MM.1S (cell line): ENCODE measurements around the gene CYP4F12.

Experiments
- DNase-seq: peaks from one replicate; pipeline ENCODE4 v3.0.0-alpha.2; 2015
- H2AFZ ChIP-seq: fragments of 300-600 bp; sonication (generic); 2 replicates; pipeline ENCODE4 v1.6.0; 2016; ENCODE audit warnings: antibody characterized with exemption, low read length
- H3F3A ChIP-seq: fragments of 300-600 bp; sonication (generic); 2 replicates; pipeline ENCODE4 v1.6.1; 2016; ENCODE audit warnings: mild to moderate bottlenecking, antibody characterized with exemption, low read length, moderate library complexity, mixed read lengths; ENCODE audit not compliant: insufficient read depth
- H3K27ac ChIP-seq: fragments of 300-600 bp; sonication (generic); 2 replicates; pipeline ENCODE4 v1.5.1; 2016; ENCODE audit warnings: mild to moderate bottlenecking, low read length
- H3K27me3 ChIP-seq: fragments of 300-600 bp; sonication (generic); replicated peaks from 2 replicates; pipeline ENCODE4 v1.6.0; 2016; ENCODE audit warnings: low read length; ENCODE audit not compliant: insufficient read depth
- H3K36me3 ChIP-seq: fragments of 300-600 bp; sonication (generic); replicated peaks from 2 replicates; pipeline ENCODE4 v1.6.1; 2016; ENCODE audit warnings: mild to moderate bottlenecking, low read length, mixed read lengths; ENCODE audit not compliant: insufficient read depth
- H3K4me1 ChIP-seq: fragments of 300-600 bp; sonication (generic); 2 replicates; pipeline ENCODE4 v1.6.1; 2016; ENCODE audit warnings: low read length, mixed read lengths
- H3K4me2 ChIP-seq: fragments of 300-600 bp; sonication (generic); 2 replicates; pipeline ENCODE4 v1.6.0; 2016; ENCODE audit warnings: low read depth, low read length
- H3K4me3 ChIP-seq: fragments of 300-600 bp; sonication (generic); 2 replicates; pipeline ENCODE4 v1.5.1; 2016; ENCODE audit warnings: low read length, mixed read lengths
- H3K79me2 ChIP-seq: fragments of 300-600 bp; sonication (generic); 2 replicates; pipeline ENCODE4 v1.6.1; 2016; ENCODE audit warnings: mixed run types, low read length, mixed read lengths
- H3K9ac ChIP-seq: fragments of 300-600 bp; sonication (generic); 2 replicates; pipeline ENCODE4 v1.6.1; 2016; ENCODE audit warnings: low read length, mixed read lengths
- H3K9me2 ChIP-seq: fragments of 300-600 bp; sonication (generic); replicated peaks from 2 replicates; pipeline ENCODE4 v1.6.1; 2016; ENCODE audit warnings: mild to moderate bottlenecking, low read length, mixed read lengths; ENCODE audit not compliant: insufficient read depth
- H3K9me3 ChIP-seq: fragments of 300-600 bp; sonication (generic); replicated peaks from 2 replicates; pipeline ENCODE4 v1.6.1; 2016; ENCODE audit warnings: mild to moderate bottlenecking, low read length, mixed read lengths; ENCODE audit not compliant: insufficient read depth
- H4K20me1 ChIP-seq: fragments of 300-600 bp; sonication (generic); 2 replicates; pipeline ENCODE4 v1.6.1; 2016; ENCODE audit warnings: mild to moderate bottlenecking, low read length, moderate library complexity, mixed read lengths; ENCODE audit not compliant: insufficient read depth
- EZH2 ChIP-seq: fragments of 300-600 bp; sonication (generic); optimal IDR thresholded peaks from 2 replicates; pipeline ENCODE3; 2017; ENCODE audit warnings: low read depth, mild to moderate bottlenecking, antibody characterized with exemption, low read length, mixed read lengths
- EZH2phosphoT487 ChIP-seq: fragments of 300-600 bp; sonication (generic); IDR thresholded peaks from 2 replicates; pipeline ENCODE4 v1.6.1; 2018; ENCODE audit warnings: antibody characterized with exemption, low read length
- TF ChIP-seq, protein P1 (sequence below): fragments of 300-600 bp; sonication (generic); IDR thresholded peaks from 2 replicates; pipeline ENCODE4 v1.5.1; 2016; ENCODE audit warnings: antibody characterized with exemption, low read length, mixed read lengths

CYP4F12 gene

DNA sequence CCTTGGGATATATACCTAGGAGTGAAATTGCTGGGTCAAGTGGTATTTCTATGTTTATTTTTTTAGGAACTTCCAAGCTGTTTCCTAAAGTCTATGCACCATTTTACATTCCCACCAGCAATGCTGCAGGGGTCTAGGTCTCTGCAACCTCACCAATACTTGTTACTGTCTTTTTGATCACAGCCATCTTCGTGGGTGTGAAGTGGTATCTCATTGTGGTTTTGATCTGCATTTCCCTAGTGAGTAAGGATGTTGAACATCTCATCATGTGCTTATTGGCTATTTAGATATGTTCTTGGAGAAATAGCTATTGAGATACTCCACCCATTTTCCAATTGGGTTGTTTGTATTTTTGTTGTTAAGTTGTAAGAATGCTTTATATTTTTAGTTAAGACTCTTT is 57.7 kb downstream of the CYP4F12 start:
- Histone ChIP-seq H3K9ac (no peak overlapping the region), H4K20me1 (no peaks in the 10 kb centered on the region), H3K36me3 (no peaks in the 10 kb centered on the region), H2AFZ (no peak overlapping the region), H3K4me1 (no peaks in the 10 kb centered on the region), H3K9me2 (no peaks in the 10 kb centered on the region), H3K79me2 (no peaks in the 10 kb centered on the region), H3K27ac (no peak overlapping the region), H3K9me3 (no peaks in the 10 kb centered on the region), H3K27me3 (peaks cover 57% of the 10 kb centered on the region), H3F3A (no peaks in the 10 kb centered on the region), H3K4me3 (no peak overlapping the region), H3K4me2 (no peak overlapping the region)
- TF ChIP-seq, protein P1, sequence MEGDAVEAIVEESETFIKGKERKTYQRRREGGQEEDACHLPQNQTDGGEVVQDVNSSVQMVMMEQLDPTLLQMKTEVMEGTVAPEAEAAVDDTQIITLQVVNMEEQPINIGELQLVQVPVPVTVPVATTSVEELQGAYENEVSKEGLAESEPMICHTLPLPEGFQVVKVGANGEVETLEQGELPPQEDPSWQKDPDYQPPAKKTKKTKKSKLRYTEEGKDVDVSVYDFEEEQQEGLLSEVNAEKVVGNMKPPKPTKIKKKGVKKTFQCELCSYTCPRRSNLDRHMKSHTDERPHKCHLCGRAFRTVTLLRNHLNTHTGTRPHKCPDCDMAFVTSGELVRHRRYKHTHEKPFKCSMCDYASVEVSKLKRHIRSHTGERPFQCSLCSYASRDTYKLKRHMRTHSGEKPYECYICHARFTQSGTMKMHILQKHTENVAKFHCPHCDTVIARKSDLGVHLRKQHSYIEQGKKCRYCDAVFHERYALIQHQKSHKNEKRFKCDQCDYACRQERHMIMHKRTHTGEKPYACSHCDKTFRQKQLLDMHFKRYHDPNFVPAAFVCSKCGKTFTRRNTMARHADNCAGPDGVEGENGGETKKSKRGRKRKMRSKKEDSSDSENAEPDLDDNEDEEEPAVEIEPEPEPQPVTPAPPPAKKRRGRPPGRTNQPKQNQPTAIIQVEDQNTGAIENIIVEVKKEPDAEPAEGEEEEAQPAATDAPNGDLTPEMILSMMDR = no peak
- TF ChIP-seq EZH2phosphoT487 (no peak), EZH2 (no peak)
- no peak for DNase-seq

DNA sequence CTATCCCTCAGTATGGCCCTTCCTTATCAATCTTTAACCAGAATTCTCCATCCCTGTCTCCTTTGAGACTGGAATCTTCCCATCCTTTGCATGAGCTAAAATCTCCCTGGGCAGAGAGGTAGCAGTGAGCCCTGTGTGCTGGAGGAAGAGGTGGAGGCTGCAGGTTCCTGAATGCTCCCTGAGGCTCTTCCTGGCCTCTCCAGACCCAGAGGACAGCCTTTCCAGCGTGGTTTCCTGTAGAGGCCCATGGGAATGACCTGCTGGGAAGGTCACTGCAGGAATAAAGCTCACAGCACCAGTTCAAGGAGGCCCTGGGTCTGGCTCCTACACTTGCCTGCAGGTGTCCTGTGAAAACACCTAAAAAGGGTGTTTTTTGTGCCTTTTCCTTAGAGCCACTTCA is 59.5 kb downstream of the CYP4F12 start:
- Histone ChIP-seq H3F3A (no peaks in the 10 kb centered on the region), H2AFZ (no peak overlapping the region), H3K36me3 (no peaks in the 10 kb centered on the region), H3K4me3 (no peak overlapping the region), H3K27ac (no peak overlapping the region), H3K27me3 (peaks cover 62% of the 10 kb centered on the region), H3K9ac (no peak overlapping the region), H3K79me2 (no peaks in the 10 kb centered on the region), H3K4me2 (no peak overlapping the region), H3K4me1 (no peaks in the 10 kb centered on the region), H3K9me2 (no peaks in the 10 kb centered on the region), H3K9me3 (no peaks in the 10 kb centered on the region), H4K20me1 (no peaks in the 10 kb centered on the region)
- TF ChIP-seq EZH2phosphoT487 (no peak), EZH2 (no peak)
- TF ChIP-seq, protein P1 = no peak
- no peak for DNase-seq

DNA sequence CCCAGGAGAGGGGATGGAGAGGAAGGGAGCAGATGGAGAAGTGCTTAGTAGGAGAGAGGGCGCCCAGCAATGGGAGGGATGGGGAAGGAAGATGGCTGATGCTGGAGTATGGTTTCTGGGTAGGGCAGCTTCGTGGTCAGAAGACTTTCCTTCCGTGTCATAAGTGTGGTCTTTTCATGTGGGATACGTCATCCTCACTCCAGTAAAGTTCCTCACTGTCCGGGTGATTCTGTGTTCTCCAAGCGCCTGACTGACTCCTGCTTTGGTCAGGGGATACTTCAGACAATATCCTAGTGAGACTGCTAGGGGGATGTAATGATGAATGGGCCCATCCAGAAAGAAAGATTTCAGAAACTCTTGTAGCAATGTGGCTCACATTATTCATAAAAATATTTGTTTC is 61.0 kb downstream of the CYP4F12 start:
- Histone ChIP-seq H3K27me3 (peaks cover 64% of the 10 kb centered on the region), H2AFZ (no peak overlapping the region), H3K9me3 (no peaks in the 10 kb centered on the region), H3K4me3 (no peak overlapping the region), H3K4me1 (no peaks in the 10 kb centered on the region), H3K36me3 (no peaks in the 10 kb centered on the region), H3K9me2 (no peaks in the 10 kb centered on the region), H3K79me2 (no peaks in the 10 kb centered on the region), H3K27ac (no peak overlapping the region), H3K9ac (no peak overlapping the region), H3F3A (no peaks in the 10 kb centered on the region), H4K20me1 (no peaks in the 10 kb centered on the region), H3K4me2 (no peak overlapping the region)
- no peak for TF ChIP-seq EZH2
- TF ChIP-seq EZH2phosphoT487 = no peak
- TF ChIP-seq, protein P1 = no peak
- no peak for DNase-seq

DNA sequence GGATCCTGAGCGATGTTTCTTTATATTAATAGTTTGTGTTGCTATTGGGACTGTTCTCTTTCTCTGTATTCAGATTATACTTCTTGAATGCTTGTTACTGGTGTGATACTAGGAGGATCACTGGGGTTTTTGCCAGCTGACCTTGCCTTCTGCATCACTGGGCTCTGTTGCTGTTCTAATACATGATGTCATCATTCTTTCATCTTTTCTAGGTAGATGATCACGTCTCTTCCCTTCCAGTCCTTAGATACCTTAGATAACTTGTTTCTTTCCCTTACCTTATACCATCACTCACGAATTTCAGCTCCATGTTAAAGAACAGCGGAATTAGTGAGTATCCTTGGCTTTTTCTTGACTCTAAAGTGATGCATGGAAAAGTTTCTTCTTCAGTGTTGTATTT is 64.8 kb downstream of the CYP4F12 start, which contains the start of gene OR10H3:
Gene OR10H3, plus strand, starts transcription at position 264 of the 400 bp plus-strand sequence. CDS start 3,408 bp downstream, outside the sequence.
- H3K9ac ChIP-seq = no peak within 1 kb of the TSS
- no peaks in the 10 kb centered on the region for H3F3A ChIP-seq
- no peaks in the 10 kb centered on the region for H3K79me2 ChIP-seq
- no peak within 1 kb of the TSS for H3K4me2 ChIP-seq
- H3K36me3 ChIP-seq = no peaks in the 10 kb centered on the region
- no peak within 1 kb of the TSS for H3K27ac ChIP-seq
- H3K4me1 ChIP-seq = no peaks in the 10 kb centered on the region
- TF ChIP-seq, protein P1 = no peak
- TF ChIP-seq EZH2phosphoT487 = no peak
- no peak for TF ChIP-seq EZH2
- H2AFZ ChIP-seq = no peak within 1 kb of the TSS
- H3K27me3 ChIP-seq = peaks cover 74% of the 10 kb centered on the region
- H3K4me3 ChIP-seq = no peak within 1 kb of the TSS
- no peaks in the 10 kb centered on the region for H3K9me2 ChIP-seq
- no peaks in the 10 kb centered on the region for H3K9me3 ChIP-seq
- DNase-seq = no peak
- H4K20me1 ChIP-seq = no peaks in the 10 kb centered on the region
